ENCODE data around the gene OLIG2.

GRCh38 chr21:33063375-33063883 is 37.7 kb downstream of the OLIG2 start:
- TF ChIP-seq CTCF (IDR thresholded peaks at IDR 0.05) (no peak), POLR2A (IDR thresholded peaks at IDR 0.05; ENCODE audit: low read depth) (no peak), EP300 (IDR thresholded peaks at IDR 0.05) (no peak), POLR2AphosphoS5 (IDR thresholded peaks at IDR 0.05) (no peak)
